KOPT-K1 (cell line): ENCODE results near the gene CEACAM3.
"Not testable (repeated sequence)": the region's sequence is repeated elsewhere in the genome, so short reads cannot be mapped to it uniquely, and the experiment has no call there.

Experiments
- H3K27ac ChIP-seq: fragments of 200-600 bp; sonication (generic); 2 replicates; pipeline ENCODE4 v1.5.1; 2016; ENCODE audit warnings: antibody characterized with exemption, mild to moderate bottlenecking, low read depth, low read length; ENCODE audit not compliant: poor library complexity, severe bottlenecking
- H3K36me3 ChIP-seq: fragments of 200-600 bp; sonication (generic); 2 replicates; pipeline ENCODE4 v1.5.1; 2017; ENCODE audit warnings: antibody characterized with exemption, mild to moderate bottlenecking, low read length, moderate library complexity; ENCODE audit not compliant: insufficient read depth
- H3K9me3 ChIP-seq: fragments of 200-600 bp; sonication (generic); 2 replicates; pipeline ENCODE4 v1.5.1; 2017; ENCODE audit warnings: antibody characterized with exemption, low read length, mild to moderate bottlenecking; ENCODE audit not compliant: insufficient read depth, poor library complexity, severe bottlenecking

Gene CEACAM3

GRCh38 chr19:41796362-41796761 lies at the start of gene CEACAM3:
Gene CEACAM3, plus strand, starts transcription at chr19:41796587. Its CDS starts 91 bp downstream, at chr19:41796678.
- peaks cover 3% of the 10 kb centered on the region for H3K9me3 ChIP-seq
- no peak within 1 kb of the TSS for H3K27ac ChIP-seq
- no peaks in the 10 kb centered on the region for H3K36me3 ChIP-seq

GRCh38 chr19:41746593-41747227 lies 49.7 kb upstream of the CEACAM3 start:
- H3K27ac ChIP-seq = no peak overlapping the region
- H3K9me3 ChIP-seq = no peaks in the 10 kb centered on the region
- H3K36me3 ChIP-seq = no peaks in the 10 kb centered on the region

- H3K27ac ChIP-seq = no peak overlapping the region
- no peaks in the 10 kb centered on the region for H3K9me3 ChIP-seq
- no peaks in the 10 kb centered on the region for H3K36me3 ChIP-seq
Observed at GRCh38 chr19:41748012-41748411, 48.4 kb upstream of the CEACAM3 start.

GRCh38 chr19:41750248-41751134 lies 45.9 kb upstream of the CEACAM3 start:
- H3K27ac ChIP-seq, H3K36me3 ChIP-seq, H3K9me3 ChIP-seq: not testable (repeated sequence)

GRCh38 chr19:41753159-41753558 lies 43.2 kb upstream of the CEACAM3 start:
- Histone ChIP-seq H3K36me3 (no peaks in the 10 kb centered on the region), H3K9me3 (no peaks in the 10 kb centered on the region), H3K27ac (no peak overlapping the region)

GRCh38 chr19:41753936-41754529 lies 42.4 kb upstream of the CEACAM3 start:
- H3K36me3 ChIP-seq = no peaks in the 10 kb centered on the region
- no peak overlapping the region for H3K27ac ChIP-seq
- H3K9me3 ChIP-seq = no peaks in the 10 kb centered on the region

- no peak within 1 kb of the TSS for H3K27ac ChIP-seq
- no peaks in the 10 kb centered on the region for H3K36me3 ChIP-seq
- H3K9me3 ChIP-seq = no peaks in the 10 kb centered on the region
Observed at GRCh38 chr19:41755328-41755913, 41.0 kb upstream of the CEACAM3 start, which contains the start of gene CEACAM6. Gene CEACAM6, plus strand, starts transcription at chr19:41755530. Its CDS starts 109 bp downstream, at chr19:41755639.

- H3K36me3 ChIP-seq = no peaks in the 10 kb centered on the region
- no peaks in the 10 kb centered on the region for H3K9me3 ChIP-seq
- H3K27ac ChIP-seq = no peak overlapping the region
Observed at GRCh38 chr19:41758846-41759245, 37.5 kb upstream of the CEACAM3 start.

GRCh38 chr19:41767115-41767514 lies 29.3 kb upstream of the CEACAM3 start:
- Histone ChIP-seq H3K9me3 (no peaks in the 10 kb centered on the region), H3K27ac (no peak overlapping the region), H3K36me3 (no peaks in the 10 kb centered on the region)

- not testable (repeated sequence) for H3K9me3 ChIP-seq, H3K27ac ChIP-seq, H3K36me3 ChIP-seq
Observed at GRCh38 chr19:41768105-41768504, 28.3 kb upstream of the CEACAM3 start.

- Histone ChIP-seq H3K9me3 (no peaks in the 10 kb centered on the region), H3K27ac (no peak overlapping the region), H3K36me3 (no peaks in the 10 kb centered on the region)
Observed at GRCh38 chr19:41769608-41770007, 26.8 kb upstream of the CEACAM3 start.

GRCh38 chr19:41771410-41771809 lies 25.0 kb upstream of the CEACAM3 start:
- Histone ChIP-seq H3K36me3 (no peaks in the 10 kb centered on the region), H3K27ac (no peak overlapping the region), H3K9me3 (no peaks in the 10 kb centered on the region)

GRCh38 chr19:41774515-41774980 lies 21.8 kb upstream of the CEACAM3 start:
- H3K9me3 ChIP-seq = no peaks in the 10 kb centered on the region
- no peaks in the 10 kb centered on the region for H3K36me3 ChIP-seq
- H3K27ac ChIP-seq = no peak overlapping the region

GRCh38 chr19:41776700-41777099 lies 19.7 kb upstream of the CEACAM3 start:
- Histone ChIP-seq H3K36me3 (no peaks in the 10 kb centered on the region), H3K9me3 (no peaks in the 10 kb centered on the region), H3K27ac (no peak overlapping the region)

- H3K36me3 ChIP-seq = no peaks in the 10 kb centered on the region
- H3K9me3 ChIP-seq = no peaks in the 10 kb centered on the region
- H3K27ac ChIP-seq = no peak overlapping the region
Observed at GRCh38 chr19:41783612-41784011, 12.8 kb upstream of the CEACAM3 start.
